WTC11 (cell line): ENCODE data around the gene ZNF341. TPM values are rescaled to one million over a fixed set of nuclear protein-coding genes. Genes with fewer than 3 reads are reported as not detected.

Experiments used
- ATAC-seq: fragments of 200-7000 bp; cut with Tn5 transposase; 2 replicates; pipeline ENCODE4 v1.10.0; 2021; ENCODE audit warnings: mild to moderate bottlenecking, moderate library complexity
- CTCF ChIA-PET: fragments of 300-600 bp; sonication (Branson Sonifier 250); formaldehyde crosslinking; loops from one replicate; lab custom pipeline; 2021; ENCODE audit warnings: antibody characterized with exemption; lab: Charles Lee
- POLR2A ChIA-PET: fragments of 350-600 bp; sonication (Branson Sonifier 250); formaldehyde crosslinking; loops from one replicate; lab custom pipeline; 2021; ENCODE audit warnings: antibody characterized with exemption; lab: Charles Lee
- DNase-seq: peaks from one replicate; pipeline ENCODE4 v3.0.0; 2021; ENCODE audit warnings: low spot score
- H3K27ac Mint-ChIP-seq: 2 replicates; pipeline ENCODE4 v1.8.0; 2021; ENCODE audit warnings: mixed read lengths
- H3K27me3 Mint-ChIP-seq: 2 replicates; pipeline ENCODE4 v1.8.0; 2021; ENCODE audit warnings: low read depth, mild to moderate bottlenecking, moderate library complexity, mixed read lengths
- H3K36me3 Mint-ChIP-seq: 2 replicates; pipeline ENCODE4 v1.8.0; 2021; ENCODE audit warnings: mixed read lengths
- H3K4me1 Mint-ChIP-seq: 2 replicates; pipeline ENCODE4 v1.8.0; 2022; ENCODE audit warnings: mixed read lengths
- H3K4me3 Mint-ChIP-seq: 2 replicates; pipeline ENCODE4 v1.8.0; 2021; ENCODE audit warnings: mild to moderate bottlenecking, moderate library complexity, mixed read lengths
- H3K9me3 Mint-ChIP-seq: 2 replicates; pipeline ENCODE4 v1.8.0; 2021; ENCODE audit warnings: mixed read lengths
- ESRRA ChIP-seq: sonication (generic); formaldehyde crosslinking; IDR thresholded peaks from 2 replicates; pipeline ENCODE4 v1.8.1; 2022; ENCODE audit warnings: mild to moderate bottlenecking, missing genetic modification reagents, borderline replicate concordance
- FOXK1 ChIP-seq: sonication (generic); formaldehyde crosslinking; IDR thresholded peaks from 2 replicates; pipeline ENCODE4 v1.8.0; 2022; ENCODE audit warnings: mild to moderate bottlenecking, moderate library complexity, missing genetic modification reagents
- GRHL2 ChIP-seq: fragments of 250-450 bp; sonication (Bioruptor Pico); IDR thresholded peaks from 2 replicates; pipeline ENCODE4 v1.8.0; 2022; ENCODE audit warnings: mild to moderate bottlenecking, moderate library complexity; ENCODE audit not compliant: insufficient replicate concordance, severe bottlenecking
- NFATC4 ChIP-seq: fragments of 250-450 bp; sonication (Bioruptor Pico); IDR thresholded peaks from 2 replicates; pipeline ENCODE4 v1.9.0; 2021; ENCODE audit warnings: mild to moderate bottlenecking
- SP1 ChIP-seq: sonication (generic); formaldehyde crosslinking; conservative IDR thresholded peaks from 2 replicates; pipeline ENCODE4 v1.8.1; 2022; ENCODE audit warnings: missing genetic modification reagents
- ZNF263 ChIP-seq: sonication (generic); formaldehyde crosslinking; IDR thresholded peaks from 2 replicates; pipeline ENCODE4 v1.8.1; 2022; ENCODE audit warnings: low read depth, mild to moderate bottlenecking, moderate library complexity, missing genetic modification reagents
- total RNA-seq: library from RNA; stranded (reverse); gene quantifications from 3 replicates; pipeline ENCODE4 v1.2.3, GENCODE V29; 2021
- TF ChIP-seq, protein P1 (sequence below): sonication (generic); formaldehyde crosslinking; IDR thresholded peaks from 2 replicates; pipeline ENCODE4 v1.8.0; 2022; ENCODE audit warnings: mild to moderate bottlenecking, missing genetic modification reagents
- TF ChIP-seq, protein P2 (sequence below): sonication (generic); formaldehyde crosslinking; IDR thresholded peaks from 2 replicates; pipeline ENCODE4 v1.8.1; 2023; ENCODE audit warnings: mild to moderate bottlenecking, missing genetic modification reagents, moderate library complexity
- TF ChIP-seq, protein P3 (sequence below): sonication (generic); formaldehyde crosslinking; IDR thresholded peaks from 2 replicates; pipeline ENCODE4 v1.8.1; 2022; ENCODE audit warnings: mild to moderate bottlenecking, missing genetic modification reagents, moderate library complexity, borderline replicate concordance
- TF ChIP-seq, protein P4 (sequence below): sonication (generic); formaldehyde crosslinking; IDR thresholded peaks from 2 replicates; pipeline ENCODE4 v1.8.1; 2023; ENCODE audit warnings: mild to moderate bottlenecking, missing genetic modification reagents, borderline replicate concordance
- TF ChIP-seq, protein P5 (sequence below): fragments of 250-450 bp; sonication (Bioruptor Pico); IDR thresholded peaks from 2 replicates; pipeline ENCODE4 v1.9.0; 2021; ENCODE audit warnings: mild to moderate bottlenecking, borderline replicate concordance
- TF ChIP-seq, protein P6 (sequence below): fragments of 250-450 bp; sonication (Bioruptor Pico); conservative IDR thresholded peaks from 2 replicates; pipeline ENCODE4 v1.9.0; 2021; ENCODE audit warnings: mild to moderate bottlenecking

The ZNF341 gene
- total RNA-seq, 1 experiment from 2014 or later = 9.6 TPM

DNA sequence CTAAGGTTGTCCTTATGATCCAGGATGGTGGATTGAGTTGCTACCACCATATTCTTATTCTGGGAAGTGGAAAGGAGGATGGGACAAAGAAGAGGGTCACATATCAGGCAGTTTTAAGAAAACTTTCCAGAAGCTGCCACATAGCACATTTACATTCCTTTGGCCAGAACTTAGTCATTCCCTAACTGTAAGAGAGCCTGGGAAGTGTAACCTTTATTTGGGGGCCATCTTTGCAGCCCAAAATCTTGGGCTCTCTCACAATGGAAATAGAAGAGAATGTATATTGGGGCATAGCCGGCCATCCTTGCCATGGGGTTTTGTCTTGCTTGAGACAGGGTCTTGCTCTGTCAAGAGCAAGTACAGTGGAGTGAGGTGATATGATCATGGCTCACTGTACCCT, 8.4 kb downstream of the ZNF341 start:
- TF ChIP-seq, protein P1, sequence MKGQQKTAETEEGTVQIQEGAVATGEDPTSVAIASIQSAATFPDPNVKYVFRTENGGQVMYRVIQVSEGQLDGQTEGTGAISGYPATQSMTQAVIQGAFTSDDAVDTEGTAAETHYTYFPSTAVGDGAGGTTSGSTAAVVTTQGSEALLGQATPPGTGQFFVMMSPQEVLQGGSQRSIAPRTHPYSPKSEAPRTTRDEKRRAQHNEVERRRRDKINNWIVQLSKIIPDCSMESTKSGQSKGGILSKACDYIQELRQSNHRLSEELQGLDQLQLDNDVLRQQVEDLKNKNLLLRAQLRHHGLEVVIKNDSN (CRISPR knock-in tag) = no peak
- TF ChIP-seq ESRRA (CRISPR knock-in tag) (no peak), SP1 (CRISPR knock-in tag) (no peak), NFATC4 (CRISPR knock-in tag) (no peak), ZNF263 (no peak), FOXK1 (CRISPR knock-in tag) (no peak), GRHL2 (CRISPR knock-in tag) (no peak)
- TF ChIP-seq, protein P2, sequence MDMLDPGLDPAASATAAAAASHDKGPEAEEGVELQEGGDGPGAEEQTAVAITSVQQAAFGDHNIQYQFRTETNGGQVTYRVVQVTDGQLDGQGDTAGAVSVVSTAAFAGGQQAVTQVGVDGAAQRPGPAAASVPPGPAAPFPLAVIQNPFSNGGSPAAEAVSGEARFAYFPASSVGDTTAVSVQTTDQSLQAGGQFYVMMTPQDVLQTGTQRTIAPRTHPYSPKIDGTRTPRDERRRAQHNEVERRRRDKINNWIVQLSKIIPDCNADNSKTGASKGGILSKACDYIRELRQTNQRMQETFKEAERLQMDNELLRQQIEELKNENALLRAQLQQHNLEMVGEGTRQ (CRISPR knock-in tag) = no peak
- TF ChIP-seq, protein P3, sequence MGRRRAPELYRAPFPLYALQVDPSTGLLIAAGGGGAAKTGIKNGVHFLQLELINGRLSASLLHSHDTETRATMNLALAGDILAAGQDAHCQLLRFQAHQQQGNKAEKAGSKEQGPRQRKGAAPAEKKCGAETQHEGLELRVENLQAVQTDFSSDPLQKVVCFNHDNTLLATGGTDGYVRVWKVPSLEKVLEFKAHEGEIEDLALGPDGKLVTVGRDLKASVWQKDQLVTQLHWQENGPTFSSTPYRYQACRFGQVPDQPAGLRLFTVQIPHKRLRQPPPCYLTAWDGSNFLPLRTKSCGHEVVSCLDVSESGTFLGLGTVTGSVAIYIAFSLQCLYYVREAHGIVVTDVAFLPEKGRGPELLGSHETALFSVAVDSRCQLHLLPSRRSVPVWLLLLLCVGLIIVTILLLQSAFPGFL (CRISPR knock-in tag) = no peak
- TF ChIP-seq, protein P4, sequence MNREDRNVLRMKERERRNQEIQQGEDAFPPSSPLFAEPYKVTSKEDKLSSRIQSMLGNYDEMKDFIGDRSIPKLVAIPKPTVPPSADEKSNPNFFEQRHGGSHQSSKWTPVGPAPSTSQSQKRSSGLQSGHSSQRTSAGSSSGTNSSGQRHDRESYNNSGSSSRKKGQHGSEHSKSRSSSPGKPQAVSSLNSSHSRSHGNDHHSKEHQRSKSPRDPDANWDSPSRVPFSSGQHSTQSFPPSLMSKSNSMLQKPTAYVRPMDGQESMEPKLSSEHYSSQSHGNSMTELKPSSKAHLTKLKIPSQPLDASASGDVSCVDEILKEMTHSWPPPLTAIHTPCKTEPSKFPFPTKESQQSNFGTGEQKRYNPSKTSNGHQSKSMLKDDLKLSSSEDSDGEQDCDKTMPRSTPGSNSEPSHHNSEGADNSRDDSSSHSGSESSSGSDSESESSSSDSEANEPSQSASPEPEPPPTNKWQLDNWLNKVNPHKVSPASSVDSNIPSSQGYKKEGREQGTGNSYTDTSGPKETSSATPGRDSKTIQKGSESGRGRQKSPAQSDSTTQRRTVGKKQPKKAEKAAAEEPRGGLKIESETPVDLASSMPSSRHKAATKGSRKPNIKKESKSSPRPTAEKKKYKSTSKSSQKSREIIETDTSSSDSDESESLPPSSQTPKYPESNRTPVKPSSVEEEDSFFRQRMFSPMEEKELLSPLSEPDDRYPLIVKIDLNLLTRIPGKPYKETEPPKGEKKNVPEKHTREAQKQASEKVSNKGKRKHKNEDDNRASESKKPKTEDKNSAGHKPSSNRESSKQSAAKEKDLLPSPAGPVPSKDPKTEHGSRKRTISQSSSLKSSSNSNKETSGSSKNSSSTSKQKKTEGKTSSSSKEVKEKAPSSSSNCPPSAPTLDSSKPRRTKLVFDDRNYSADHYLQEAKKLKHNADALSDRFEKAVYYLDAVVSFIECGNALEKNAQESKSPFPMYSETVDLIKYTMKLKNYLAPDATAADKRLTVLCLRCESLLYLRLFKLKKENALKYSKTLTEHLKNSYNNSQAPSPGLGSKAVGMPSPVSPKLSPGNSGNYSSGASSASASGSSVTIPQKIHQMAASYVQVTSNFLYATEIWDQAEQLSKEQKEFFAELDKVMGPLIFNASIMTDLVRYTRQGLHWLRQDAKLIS = no peak
- TF ChIP-seq, protein P5, sequence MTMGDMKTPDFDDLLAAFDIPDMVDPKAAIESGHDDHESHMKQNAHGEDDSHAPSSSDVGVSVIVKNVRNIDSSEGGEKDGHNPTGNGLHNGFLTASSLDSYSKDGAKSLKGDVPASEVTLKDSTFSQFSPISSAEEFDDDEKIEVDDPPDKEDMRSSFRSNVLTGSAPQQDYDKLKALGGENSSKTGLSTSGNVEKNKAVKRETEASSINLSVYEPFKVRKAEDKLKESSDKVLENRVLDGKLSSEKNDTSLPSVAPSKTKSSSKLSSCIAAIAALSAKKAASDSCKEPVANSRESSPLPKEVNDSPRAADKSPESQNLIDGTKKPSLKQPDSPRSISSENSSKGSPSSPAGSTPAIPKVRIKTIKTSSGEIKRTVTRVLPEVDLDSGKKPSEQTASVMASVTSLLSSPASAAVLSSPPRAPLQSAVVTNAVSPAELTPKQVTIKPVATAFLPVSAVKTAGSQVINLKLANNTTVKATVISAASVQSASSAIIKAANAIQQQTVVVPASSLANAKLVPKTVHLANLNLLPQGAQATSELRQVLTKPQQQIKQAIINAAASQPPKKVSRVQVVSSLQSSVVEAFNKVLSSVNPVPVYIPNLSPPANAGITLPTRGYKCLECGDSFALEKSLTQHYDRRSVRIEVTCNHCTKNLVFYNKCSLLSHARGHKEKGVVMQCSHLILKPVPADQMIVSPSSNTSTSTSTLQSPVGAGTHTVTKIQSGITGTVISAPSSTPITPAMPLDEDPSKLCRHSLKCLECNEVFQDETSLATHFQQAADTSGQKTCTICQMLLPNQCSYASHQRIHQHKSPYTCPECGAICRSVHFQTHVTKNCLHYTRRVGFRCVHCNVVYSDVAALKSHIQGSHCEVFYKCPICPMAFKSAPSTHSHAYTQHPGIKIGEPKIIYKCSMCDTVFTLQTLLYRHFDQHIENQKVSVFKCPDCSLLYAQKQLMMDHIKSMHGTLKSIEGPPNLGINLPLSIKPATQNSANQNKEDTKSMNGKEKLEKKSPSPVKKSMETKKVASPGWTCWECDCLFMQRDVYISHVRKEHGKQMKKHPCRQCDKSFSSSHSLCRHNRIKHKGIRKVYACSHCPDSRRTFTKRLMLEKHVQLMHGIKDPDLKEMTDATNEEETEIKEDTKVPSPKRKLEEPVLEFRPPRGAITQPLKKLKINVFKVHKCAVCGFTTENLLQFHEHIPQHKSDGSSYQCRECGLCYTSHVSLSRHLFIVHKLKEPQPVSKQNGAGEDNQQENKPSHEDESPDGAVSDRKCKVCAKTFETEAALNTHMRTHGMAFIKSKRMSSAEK (CRISPR knock-in tag) = no peak
- TF ChIP-seq, protein P6, sequence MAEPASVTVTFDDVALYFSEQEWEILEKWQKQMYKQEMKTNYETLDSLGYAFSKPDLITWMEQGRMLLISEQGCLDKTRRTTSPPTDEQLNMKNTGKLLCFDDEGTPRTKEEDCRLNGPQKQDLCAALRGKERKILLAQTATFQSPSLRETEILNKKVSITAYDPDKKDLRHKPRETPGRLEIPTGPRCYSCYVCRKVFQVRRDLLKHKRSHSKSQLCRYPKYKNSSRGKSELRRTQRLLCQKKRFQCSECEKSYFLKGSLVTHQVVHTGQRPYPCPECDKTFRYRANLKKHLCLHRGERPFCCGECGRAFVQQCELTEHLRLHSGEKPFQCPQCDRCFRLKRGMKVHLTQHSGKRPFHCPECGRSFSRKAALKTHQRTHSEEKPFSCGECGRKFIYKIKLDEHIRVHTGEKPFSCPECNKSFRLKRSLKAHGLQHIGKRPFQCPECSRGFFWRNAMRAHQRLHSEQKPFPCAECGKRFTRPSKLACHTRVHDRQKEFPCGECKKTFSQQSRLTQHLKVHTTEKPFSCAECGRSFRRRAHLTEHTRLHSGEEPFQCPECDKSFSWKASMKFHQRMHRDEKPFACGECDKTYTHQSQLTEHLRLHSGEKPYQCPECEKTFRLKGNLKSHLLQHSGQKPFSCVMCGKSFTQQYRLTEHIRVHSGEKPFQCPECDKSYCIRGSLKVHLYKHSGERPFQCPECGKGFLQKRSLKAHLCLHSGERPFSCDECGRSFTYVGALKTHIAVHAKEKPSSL = no peak
- ChIA-PET CTCF (no interaction called here), POLR2A (no interaction called here)
- ATAC-seq = no peak
- Mint-ChIP-seq H3K27me3 (peaks cover 10% of the 10 kb centered on the region), H3K4me1 (peaks cover 5% of the 10 kb centered on the region), H3K4me3 (no peak overlapping the region), H3K36me3 (peaks cover 32% of the 10 kb centered on the region), H3K9me3 (peaks cover 26% of the 10 kb centered on the region), H3K27ac (no peak overlapping the region)
- DNase-seq = no peak
